Neutrophil (primary cell): ENCODE measurements around the gene METTL13.

Experiments
- H3K27ac ChIP-seq: fragments of 200-600 bp; sonication (generic); 2 replicates; pipeline ENCODE4 v1.5.1; 2016; ENCODE audit warnings: mild to moderate bottlenecking, moderate library complexity
- H3K27me3 ChIP-seq: fragments of 200-600 bp; sonication (generic); 2 replicates; pipeline ENCODE4 v1.6.0; 2016; ENCODE audit warnings: mild to moderate bottlenecking
- H3K36me3 ChIP-seq: fragments of 200-600 bp; sonication (generic); 2 replicates; pipeline ENCODE4 v1.5.1; 2017
- H3K4me1 ChIP-seq, 2 experiments: fragments of 200-600 bp in 1 of 2; sonication (generic) in 1 of 2; 1 replicate in 1 of 2; 2 replicates in 1 of 2; pipeline versions ENCODE4 v1.5.1 to v1.6.1; 2013 to 2016; ENCODE audit warnings: low read depth in 1 of 2, low read length in 1 of 2, mild to moderate bottlenecking in 1 of 2, moderate library complexity in 1 of 2; ENCODE audit not compliant: control insufficient read depth in 1 of 2, insufficient read depth in 1 of 2
- H3K4me3 ChIP-seq, 2 experiments: fragments of 200-600 bp in 1 of 2; sonication (generic) in 1 of 2; 1 replicate in 1 of 2; 2 replicates in 1 of 2; pipeline ENCODE4 v1.5.1; 2013 to 2016; ENCODE audit warnings: low read depth in 1 of 2, low read length in 1 of 2, mild to moderate bottlenecking in 1 of 2, moderate library complexity in 1 of 2
- H3K9me3 ChIP-seq: fragments of 200-600 bp; sonication (generic); 2 replicates; pipeline ENCODE4 v1.5.1; 2016
- CTCF ChIP-seq: fragments of 200-600 bp; sonication (generic); IDR thresholded peaks from 2 replicates; pipeline ENCODE4 v1.5.1; 2016; ENCODE audit warnings: antibody characterized with exemption

Gene METTL13

GRCh38 chr1:171784784-171785183, 3.3 kb downstream of the METTL13 start:
- Histone ChIP-seq H3K4me1 (peaks cover 14 to 22% of the 10 kb centered on the region in 2 experiments), H3K27me3 (no peaks in the 10 kb centered on the region), H3K4me3 (no peak overlapping the region), H3K9me3 (no peaks in the 10 kb centered on the region), H3K27ac (no peak overlapping the region), H3K36me3 (peaks cover 60% of the 10 kb centered on the region)
- no peak for TF ChIP-seq CTCF

GRCh38 chr1:171785766-171786165, 4.3 kb downstream of the METTL13 start:
- no peak for TF ChIP-seq CTCF
- Histone ChIP-seq H3K36me3 (peaks cover 70% of the 10 kb centered on the region), H3K9me3 (no peaks in the 10 kb centered on the region), H3K4me3 (no peak overlapping the region), H3K4me1 (peaks cover 12 to 16% of the 10 kb centered on the region in 2 experiments), H3K27me3 (no peaks in the 10 kb centered on the region), H3K27ac (no peak overlapping the region)

- Histone ChIP-seq H3K27ac (no peak overlapping the region), H3K9me3 (no peaks in the 10 kb centered on the region), H3K4me3 (no peak overlapping the region), H3K27me3 (no peaks in the 10 kb centered on the region), H3K36me3 (peaks cover 78% of the 10 kb centered on the region), H3K4me1 (peaks cover 9 to 13% of the 10 kb centered on the region in 2 experiments)
- TF ChIP-seq CTCF, result no peak
Observed at GRCh38 chr1:171786534-171786933, 5.1 kb downstream of the METTL13 start.

GRCh38 chr1:171787686-171788480, 6.4 kb downstream of the METTL13 start:
- H3K27ac ChIP-seq, result no peak overlapping the region
- H3K36me3 ChIP-seq, result peaks cover 91% of the 10 kb centered on the region
- H3K9me3 ChIP-seq, result no peaks in the 10 kb centered on the region
- no peak for TF ChIP-seq CTCF
- H3K4me1 ChIP-seq, result peaks cover 0 to 2% of the 10 kb centered on the region in 2 experiments
- no peak overlapping the region for H3K4me3 ChIP-seq
- no peaks in the 10 kb centered on the region for H3K27me3 ChIP-seq

GRCh38 chr1:171788696-171789095, 7.2 kb downstream of the METTL13 start:
- Histone ChIP-seq H3K4me1 (peaks cover 0 to 2% of the 10 kb centered on the region in 2 experiments), H3K9me3 (no peaks in the 10 kb centered on the region), H3K4me3 (no peak overlapping the region), H3K27me3 (no peaks in the 10 kb centered on the region), H3K27ac (no peak overlapping the region), H3K36me3 (peaks cover 98% of the 10 kb centered on the region)
- TF ChIP-seq CTCF, result no peak
